GM21360 (cell line): ENCODE measurements around the gene TTR.

Experiments
- ATAC-seq: cut with Tn5 transposase; IDR thresholded peaks from one replicate; pipeline ENCODE4 v1.9.1; 2021; ENCODE audit warnings: mild to moderate bottlenecking, moderate library complexity; ENCODE audit not compliant: unreplicated experiment

The TTR gene

DNA sequence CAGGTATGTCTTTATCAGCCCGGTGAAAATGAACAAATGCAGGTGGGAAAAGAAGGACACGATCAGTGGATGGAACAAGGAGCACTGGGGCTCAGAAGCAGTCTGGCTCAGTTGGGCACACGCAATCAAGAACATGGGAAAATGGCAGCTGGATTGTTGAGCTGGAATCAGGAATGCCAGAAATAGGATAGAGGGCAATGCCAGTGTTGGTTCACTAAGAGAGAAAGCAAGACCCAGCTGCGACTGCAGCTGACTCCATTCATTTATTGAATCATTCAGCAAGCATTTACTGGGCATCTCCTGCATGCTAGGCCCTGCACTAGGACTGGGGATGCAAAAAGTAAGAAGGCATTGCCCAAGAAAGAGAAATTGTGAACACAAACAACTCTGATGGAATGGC is 13.6 kb upstream of the TTR start:
- no peak for ATAC-seq

DNA sequence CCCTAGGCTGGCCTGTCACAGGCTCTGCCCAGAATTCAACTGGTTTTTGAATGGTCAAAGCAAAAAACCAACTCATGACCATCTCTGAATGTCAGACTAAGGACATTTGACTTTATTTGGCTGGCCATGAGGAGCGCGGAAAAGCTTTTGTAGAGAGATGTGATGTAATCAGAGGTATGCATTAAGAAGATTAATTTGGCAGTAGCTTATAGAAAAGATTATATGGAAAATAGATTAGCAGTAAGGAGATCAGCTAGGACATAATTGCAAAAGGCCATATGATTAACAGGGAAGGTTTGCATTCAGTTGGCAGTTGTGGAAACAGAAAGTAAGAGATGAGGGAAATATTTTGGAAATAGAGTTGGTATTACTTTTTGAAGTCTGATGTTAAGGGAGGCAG is 12.3 kb upstream of the TTR start:
- no peak for ATAC-seq

DNA sequence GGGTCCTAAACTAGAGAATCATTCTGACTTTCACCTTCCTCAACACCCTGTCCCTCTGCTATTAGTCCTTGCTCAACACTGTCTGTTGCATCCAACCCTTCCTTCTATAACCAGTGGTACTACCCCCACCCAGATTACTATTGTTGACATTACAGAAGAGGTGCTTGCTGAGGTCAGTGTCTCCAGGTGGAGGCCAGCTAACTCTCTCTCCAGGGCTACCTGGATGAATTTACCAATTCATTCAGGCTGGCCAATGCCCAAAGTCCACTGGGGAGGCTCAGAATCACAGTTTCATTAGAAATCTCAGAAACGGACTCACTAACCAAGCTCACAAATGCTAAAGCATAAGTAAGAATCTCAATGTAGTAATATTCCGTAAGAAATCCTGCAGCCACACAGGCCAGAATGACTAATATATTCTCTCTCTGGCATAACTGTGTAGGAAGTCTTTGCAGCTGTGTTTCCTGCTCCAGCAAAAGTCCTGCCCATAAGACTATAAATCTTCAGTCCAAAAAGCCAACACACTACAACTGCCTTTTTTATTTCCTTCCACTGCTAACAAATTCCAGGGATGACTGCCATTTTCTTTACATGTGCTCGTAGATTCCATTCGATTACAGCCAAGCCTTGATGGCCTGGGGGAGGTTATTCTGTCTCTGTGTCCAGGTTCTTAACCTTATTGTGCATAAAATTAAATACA is 10.0 kb upstream of the TTR start:
- no peak for ATAC-seq

DNA sequence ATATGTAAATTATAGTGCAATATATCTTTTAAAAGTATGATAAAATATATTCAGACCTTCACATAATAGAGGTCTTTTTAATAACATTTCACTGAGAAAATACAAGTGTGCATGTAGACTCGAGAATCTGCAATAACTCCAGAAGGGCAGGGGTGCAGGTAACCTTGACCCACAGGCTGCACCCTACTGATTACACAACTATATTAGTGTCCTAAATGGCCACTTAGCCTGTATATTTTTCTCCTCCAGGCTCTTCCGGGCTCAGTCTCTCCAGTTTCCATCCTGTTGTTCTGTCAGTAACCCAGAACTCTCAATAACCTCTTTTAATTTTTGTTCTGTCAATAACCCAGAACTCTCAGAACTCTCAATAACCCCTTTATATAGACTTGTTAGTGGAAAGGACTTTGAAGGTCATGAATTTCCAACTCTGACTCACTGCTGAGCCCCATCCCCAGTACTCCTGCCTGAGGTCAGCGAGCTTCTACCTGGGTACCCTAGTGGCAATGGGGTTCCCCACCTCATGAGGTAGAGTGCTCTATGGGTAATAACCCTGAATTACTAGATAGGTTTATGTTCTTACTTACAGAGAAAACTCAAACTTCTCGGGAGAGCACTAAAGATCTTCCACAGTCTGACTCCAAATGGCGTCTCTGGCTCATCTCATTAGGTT is 8.4 kb upstream of the TTR start:
- ATAC-seq: no peak

DNA sequence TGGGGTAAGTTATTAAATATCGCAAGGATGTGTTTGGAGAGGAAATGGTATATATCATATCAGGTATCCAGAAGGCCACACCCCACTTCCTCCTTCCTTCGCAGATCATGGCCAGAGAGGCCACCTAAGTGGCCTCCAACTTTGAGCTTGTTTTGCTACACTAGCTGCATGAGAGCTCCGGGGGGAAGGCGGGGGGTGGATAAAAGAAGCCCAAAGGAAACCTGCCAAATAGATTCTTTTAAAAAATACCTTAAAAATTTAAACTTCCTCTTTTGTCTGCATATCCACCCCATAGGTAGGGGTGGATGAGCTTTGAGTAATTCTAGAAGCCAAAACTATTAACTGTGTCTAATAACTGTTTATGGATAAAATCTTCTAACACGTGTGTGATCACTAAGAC is 5.7 kb upstream of the TTR start:
- no peak for ATAC-seq

DNA sequence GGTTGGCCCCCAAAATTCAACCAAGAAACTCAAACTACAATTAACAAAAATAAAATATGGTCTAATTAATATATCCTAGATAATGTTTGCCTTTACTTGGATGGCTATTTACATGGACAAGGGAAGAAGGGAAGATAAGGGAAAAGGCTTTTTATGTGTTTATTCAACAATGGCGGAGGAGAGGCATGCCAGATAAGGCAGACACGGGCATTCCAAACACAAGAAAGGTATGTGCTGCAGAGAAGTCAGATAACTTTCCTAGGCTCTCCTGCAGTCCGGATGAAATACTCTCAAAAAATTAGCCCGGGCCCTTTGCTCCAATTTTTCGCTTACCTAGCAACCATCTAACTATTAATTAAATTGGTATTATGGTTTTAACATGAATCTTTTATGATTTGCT is 5.1 kb upstream of the TTR start:
- ATAC-seq: no peak

DNA sequence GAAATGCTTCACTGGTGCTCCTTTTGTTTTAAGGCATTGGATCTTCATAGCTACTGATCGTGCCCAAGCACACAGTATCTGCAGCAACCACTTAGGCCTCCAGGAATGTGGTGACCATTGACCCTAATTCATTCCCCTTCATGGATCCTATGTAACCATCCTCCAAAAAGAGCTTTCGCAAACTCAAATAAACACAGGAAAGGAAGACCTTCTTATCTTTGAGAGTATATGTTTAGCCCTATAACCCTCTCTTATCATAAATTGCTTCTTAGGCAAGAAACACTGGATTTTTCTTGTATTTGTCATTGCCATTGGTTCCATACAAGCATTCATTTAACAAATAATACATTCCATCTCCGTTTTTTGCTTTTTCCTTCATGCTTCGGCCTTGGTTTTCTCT is 4.1 kb upstream of the TTR start:
- ATAC-seq: no peak

DNA sequence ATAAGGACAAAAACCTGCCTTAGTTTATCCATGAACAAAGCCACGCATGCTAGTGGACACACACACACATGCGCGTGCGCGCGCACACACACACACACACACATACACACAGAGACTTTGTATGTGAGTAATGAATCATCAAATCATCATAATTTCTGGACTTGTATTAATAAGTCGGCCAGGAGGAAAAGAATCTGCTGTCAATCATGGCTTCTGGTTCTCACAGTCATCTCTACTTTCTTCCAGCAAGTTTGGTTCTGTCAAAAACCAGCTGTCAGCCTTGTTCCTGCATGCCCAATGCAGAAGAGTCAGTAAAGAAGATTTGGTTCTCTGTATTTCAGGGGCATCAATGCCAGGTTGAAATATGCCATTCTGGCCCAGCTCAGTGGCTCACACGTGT is 1.1 kb upstream of the TTR start:
- no peak for ATAC-seq

DNA sequence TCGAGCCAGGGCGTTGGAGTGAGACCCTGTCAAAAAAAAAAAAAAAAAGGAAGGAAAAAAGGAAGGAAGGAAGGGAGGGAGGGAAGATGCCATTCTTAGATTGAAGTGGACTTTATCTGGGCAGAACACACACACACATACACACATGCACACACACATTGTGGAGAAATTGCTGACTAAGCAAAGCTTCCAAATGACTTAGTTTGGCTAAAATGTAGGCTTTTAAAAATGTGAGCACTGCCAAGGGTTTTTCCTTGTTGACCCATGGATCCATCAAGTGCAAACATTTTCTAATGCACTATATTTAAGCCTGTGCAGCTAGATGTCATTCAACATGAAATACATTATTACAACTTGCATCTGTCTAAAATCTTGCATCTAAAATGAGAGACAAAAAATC is 564 bp upstream of the TTR start:
- ATAC-seq: no peak

DNA sequence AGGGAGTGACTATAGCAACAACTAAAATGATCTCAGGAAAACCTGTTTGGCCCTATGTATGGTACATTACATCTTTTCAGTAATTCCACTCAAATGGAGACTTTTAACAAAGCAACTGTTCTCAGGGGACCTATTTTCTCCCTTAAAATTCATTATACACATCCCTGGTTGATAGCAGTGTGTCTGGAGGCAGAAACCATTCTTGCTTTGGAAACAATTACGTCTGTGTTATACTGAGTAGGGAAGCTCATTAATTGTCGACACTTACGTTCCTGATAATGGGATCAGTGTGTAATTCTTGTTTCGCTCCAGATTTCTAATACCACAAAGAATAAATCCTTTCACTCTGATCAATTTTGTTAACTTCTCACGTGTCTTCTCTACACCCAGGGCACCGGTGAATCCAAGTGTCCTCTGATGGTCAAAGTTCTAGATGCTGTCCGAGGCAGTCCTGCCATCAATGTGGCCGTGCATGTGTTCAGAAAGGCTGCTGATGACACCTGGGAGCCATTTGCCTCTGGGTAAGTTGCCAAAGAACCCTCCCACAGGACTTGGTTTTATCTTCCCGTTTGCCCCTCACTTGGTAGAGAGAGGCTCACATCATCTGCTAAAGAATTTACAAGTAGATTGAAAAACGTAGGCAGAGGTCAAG is 955 bp downstream of the TTR start:
- no peak for ATAC-seq

DNA sequence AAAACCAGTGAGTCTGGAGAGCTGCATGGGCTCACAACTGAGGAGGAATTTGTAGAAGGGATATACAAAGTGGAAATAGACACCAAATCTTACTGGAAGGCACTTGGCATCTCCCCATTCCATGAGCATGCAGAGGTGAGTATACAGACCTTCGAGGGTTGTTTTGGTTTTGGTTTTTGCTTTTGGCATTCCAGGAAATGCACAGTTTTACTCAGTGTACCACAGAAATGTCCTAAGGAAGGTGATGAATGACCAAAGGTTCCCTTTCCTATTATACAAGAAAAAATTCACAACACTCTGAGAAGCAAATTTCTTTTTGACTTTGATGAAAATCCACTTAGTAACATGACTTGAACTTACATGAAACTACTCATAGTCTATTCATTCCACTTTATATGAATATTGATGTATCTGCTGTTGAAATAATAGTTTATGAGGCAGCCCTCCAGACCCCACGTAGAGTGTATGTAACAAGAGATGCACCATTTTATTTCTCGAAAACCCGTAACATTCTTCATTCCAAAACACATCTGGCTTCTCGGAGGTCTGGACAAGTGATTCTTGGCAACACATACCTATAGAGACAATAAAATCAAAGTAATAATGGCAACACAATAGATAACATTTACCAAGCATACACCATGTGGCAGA is 3.6 kb downstream of the TTR start:
- ATAC-seq: no peak

DNA sequence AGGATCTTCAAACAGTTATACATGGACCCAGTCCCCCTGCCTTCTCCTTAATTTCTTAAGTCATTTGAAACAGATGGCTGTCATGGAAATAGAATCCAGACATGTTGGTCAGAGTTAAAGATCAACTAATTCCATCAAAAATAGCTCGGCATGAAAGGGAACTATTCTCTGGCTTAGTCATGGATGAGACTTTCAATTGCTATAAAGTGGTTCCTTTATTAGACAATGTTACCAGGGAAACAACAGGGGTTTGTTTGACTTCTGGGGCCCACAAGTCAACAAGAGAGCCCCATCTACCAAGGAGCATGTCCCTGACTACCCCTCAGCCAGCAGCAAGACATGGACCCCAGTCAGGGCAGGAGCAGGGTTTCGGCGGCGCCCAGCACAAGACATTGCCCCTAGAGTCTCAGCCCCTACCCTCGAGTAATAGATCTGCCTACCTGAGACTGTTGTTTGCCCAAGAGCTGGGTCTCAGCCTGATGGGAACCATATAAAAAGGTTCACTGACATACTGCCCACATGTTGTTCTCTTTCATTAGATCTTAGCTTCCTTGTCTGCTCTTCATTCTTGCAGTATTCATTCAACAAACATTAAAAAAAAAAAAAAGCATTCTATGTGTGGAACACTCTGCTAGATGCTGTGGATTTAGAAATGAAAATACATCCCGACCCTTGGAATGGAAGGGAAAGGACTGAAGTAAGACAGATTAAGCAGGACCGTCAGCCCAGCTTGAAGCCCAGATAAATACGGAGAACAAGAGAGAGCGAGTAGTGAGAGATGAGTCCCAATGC is 4.6 kb downstream of the TTR start:
- ATAC-seq: no peak

DNA sequence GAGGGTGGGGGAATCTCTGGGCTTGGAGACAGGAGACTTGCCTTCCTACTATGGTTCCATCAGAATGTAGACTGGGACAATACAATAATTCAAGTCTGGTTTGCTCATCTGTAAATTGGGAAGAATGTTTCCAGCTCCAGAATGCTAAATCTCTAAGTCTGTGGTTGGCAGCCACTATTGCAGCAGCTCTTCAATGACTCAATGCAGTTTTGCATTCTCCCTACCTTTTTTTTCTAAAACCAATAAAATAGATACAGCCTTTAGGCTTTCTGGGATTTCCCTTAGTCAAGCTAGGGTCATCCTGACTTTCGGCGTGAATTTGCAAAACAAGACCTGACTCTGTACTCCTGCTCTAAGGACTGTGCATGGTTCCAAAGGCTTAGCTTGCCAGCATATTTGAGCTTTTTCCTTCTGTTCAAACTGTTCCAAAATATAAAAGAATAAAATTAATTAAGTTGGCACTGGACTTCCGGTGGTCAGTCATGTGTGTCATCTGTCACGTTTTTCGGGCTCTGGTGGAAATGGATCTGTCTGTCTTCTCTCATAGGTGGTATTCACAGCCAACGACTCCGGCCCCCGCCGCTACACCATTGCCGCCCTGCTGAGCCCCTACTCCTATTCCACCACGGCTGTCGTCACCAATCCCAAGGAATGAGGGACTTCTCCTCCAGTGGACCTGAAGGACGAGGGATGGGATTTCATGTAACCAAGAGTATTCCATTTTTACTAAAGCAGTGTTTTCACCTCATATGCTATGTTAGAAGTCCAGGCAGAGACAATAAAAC is 6.5 kb downstream of the TTR start:
- no peak for ATAC-seq

DNA sequence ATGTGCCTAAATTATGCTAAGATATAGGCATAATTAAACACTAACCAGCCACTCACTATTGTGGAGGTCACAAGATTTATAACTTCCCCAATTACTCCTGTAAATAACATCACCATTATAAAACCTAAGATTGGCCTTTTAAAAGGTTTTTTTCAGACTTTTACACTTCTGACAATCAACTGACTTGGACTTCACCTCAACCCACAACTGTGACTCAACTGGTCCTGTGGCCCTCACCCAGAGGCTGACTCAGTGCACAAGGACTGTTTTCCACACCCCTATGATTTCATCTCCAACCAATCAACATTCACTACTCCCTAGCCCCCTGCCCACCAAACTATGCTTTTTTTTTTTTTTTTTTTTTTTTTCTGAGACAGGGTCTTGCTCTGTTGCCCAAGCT is 11.6 kb downstream of the TTR start:
- no peak for ATAC-seq

DNA sequence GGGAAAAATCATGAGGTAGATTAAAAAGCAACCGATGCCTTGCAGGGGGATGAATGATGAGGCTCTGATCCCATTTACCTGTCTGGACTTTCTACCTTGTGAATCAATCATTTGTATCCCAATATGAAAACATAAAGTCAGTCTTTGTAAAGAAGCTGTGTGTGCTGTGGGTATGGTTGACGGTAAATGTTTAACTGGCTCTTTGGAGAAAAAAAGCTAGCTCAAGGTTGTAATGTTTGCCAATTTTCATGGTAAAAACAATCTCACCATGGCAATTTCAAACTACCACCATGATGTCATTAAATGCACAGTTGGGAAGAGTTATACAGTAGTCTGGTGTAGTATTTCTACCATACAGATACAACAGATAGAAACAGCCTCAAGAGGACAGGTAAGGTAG is 14.6 kb downstream of the TTR start:
- ATAC-seq: no peak

DNA sequence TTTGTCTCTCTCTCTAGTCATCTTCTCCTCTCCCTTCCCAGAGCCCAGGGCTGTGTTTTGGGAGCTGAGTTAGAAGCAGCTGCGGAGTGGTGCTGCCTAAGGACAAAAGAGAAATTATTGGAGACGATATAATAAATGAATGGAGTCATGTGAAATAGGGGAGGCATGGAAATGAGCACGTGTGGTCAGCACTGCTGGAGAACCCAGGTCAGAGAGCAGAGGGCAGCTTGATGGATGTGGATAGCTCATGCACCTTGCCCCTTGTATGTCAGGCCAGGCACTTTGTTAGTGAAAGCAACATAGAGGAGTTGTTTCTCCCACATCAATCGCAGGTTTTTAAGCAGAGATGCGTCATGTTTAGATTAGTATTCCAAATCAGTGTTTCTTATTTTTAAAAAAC is 15.7 kb downstream of the TTR start:
- no peak for ATAC-seq

DNA sequence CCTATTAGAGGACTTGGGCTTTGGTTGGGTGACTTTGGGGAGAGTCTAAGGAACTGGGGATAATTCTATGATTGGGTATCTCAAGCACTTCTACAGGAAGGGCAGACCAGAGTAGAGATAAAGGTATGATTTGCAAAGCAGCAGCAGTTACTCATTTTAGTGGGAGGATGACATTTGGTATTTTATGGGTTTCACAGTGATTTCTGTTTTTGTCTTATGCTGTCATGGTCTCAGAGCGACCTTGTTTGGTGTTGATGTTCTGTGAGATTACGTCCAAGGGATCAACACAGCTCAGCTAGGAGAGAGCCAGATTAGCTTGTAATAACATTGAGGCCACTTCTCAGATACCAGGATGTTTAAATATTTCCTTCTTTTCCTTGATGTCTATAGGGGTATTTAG is 18.2 kb downstream of the TTR start:
- no peak for ATAC-seq

DNA sequence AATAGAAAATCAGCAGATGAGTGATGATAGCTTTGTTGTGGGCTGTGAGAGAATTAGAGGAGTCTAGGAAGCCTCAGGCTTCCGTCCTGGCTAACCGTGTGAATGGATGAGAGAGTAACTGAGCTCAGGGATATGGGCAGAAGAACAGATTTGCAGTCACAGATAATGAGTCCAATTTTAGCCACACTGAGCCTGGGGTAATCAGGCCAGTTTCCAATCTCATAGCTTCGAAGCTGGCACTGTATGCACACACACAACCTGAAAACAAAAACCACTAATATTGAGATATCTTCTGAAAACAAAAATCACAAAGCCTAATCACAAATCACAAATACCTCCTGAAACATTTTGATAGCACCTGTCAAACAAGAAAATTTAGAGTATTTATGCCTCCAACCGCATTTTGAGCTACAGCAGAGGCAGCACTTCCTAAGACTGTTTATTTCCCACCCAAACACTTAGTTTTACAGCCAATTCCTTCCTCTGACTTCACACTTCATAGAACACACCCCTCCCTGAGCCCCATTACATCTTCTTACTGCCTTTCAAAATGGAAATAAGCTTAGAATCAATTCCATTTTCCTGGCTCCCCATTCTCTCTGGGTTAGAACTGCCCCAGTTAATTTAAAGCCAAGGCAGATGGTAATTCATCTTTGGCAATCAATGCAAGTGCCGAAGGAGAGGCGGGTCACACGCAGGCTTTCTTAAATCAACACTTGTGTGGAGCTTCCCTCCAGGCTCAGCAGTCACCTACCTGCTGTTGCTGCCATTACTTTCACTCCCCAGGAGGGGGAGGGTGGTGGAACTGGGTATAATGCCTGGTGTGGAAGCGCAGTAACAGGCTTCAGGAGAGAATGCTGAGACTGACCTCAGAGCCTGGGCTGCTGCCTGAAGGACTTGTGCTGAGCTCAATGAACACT is 18.9 kb downstream of the TTR start:
- ATAC-seq: no peak

DNA sequence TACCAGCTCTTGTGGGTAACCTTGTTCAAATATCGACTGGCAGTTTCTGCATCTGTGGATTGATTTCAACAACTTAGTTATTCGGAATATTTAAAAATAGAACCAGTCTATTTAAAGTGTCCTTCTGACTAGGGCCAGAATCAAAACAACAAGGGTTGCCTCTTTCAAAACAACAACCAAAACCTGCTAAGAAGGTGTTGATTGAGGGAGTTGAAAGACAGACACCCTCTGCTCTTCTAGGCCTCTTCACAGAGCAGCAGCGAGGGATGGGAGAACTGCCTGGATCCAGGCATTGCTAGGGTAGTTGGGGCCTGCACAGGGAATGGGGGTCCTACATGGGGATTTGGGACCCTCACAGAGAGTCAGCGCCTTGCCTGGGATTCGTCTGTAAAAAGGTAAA is 19.8 kb downstream of the TTR start:
- ATAC-seq: no peak
